Activated CD8-positive, alpha-beta T cell treated with anti-CD3 and anti-CD28 coated beads for 36 hours (primary cell): ENCODE measurements around the gene RYR2. TPM values are rescaled to one million over a fixed set of nuclear protein-coding genes. Genes with fewer than 3 reads are reported as not detected.

Experiments
- ATAC-seq: fragments of 200-7000 bp; cut with Tn5 transposase; one replicate; pipeline ENCODE4 v1.10.0; 2021; ENCODE audit warnings: mild to moderate bottlenecking, moderate library complexity
- CTCF ChIA-PET: fragments of 350-600 bp; sonication (Branson Sonifier 250); formaldehyde crosslinking; loops from one replicate; lab custom pipeline; 2021; ENCODE audit warnings: antibody characterized with exemption; lab: Charles Lee
- POLR2A ChIA-PET: fragments of 350-600 bp; sonication (Branson Sonifier 250); formaldehyde crosslinking; loops from one replicate; lab custom pipeline; 2021; ENCODE audit warnings: antibody characterized with exemption; lab: Charles Lee
- DNase-seq: peaks from one replicate; pipeline ENCODE4 v3.0.0-alpha.2; 2020
- H3K27ac Mint-ChIP-seq: one replicate; pipeline ENCODE4 v1.8.0; 2021; ENCODE audit warnings: mild to moderate bottlenecking, mixed read lengths
- H3K27me3 Mint-ChIP-seq: one replicate; pipeline ENCODE4 v1.8.0; 2021; ENCODE audit warnings: mixed read lengths
- H3K36me3 Mint-ChIP-seq: one replicate; pipeline ENCODE4 v1.8.0; 2021; ENCODE audit warnings: low read depth, mixed read lengths
- H3K4me1 Mint-ChIP-seq: one replicate; pipeline ENCODE4 v1.8.0; 2021; ENCODE audit warnings: low read depth, mixed read lengths
- H3K4me3 Mint-ChIP-seq: one replicate; pipeline ENCODE4 v1.8.0; 2021; ENCODE audit warnings: mild to moderate bottlenecking, moderate library complexity, mixed read lengths
- H3K9me3 Mint-ChIP-seq: one replicate; pipeline ENCODE4 v1.8.0; 2021; ENCODE audit warnings: mixed read lengths
- intact Hi-C: fragments of 100-400 bp; cut with micrococcal nuclease; formaldehyde crosslinking; loops from one replicate; pipeline ENCODE4 v1.10.0; 2022
- total RNA-seq, 2 experiments: library from RNA; stranded (reverse); gene quantifications; one replicate each; pipeline ENCODE4 v1.2.3, GENCODE V29; 2021
- TF ChIP-seq, protein P1 (sequence below): fragments of 200-600 bp; IDR thresholded peaks from one replicate; pipeline ENCODE4 v1.8.0; 2022; ENCODE audit warnings: antibody characterized with exemption, mild to moderate bottlenecking

Gene RYR2
- total RNA-seq, 2 experiments from 2014 or later: 0.02 TPM

DNA sequence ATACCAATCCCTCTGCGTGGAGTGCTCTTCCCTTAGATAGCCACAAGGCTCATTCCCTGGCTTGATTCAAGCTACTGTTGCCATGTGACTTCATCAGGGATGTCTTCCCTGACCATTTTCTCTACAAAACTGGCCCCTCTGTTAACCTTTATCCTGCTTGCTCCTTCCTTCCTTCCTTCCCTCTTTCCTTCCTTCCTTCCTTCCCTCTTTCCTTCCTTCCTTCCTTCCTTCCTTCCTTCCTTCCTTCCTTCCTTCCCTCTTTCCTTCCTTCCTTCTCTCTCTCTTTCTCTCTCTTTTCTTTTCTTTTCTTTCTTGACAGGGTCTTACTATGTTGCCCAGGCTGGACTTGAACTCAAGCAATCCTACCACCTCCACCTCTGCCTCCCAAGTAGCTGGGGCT lies 6.2 kb upstream of the RYR2 start:
- H3K27me3 Mint-ChIP-seq: peaks cover 13% of the 10 kb centered on the region
- DNase-seq (no peak), ATAC-seq (no peak)
- H3K4me3 Mint-ChIP-seq: no peak overlapping the region
- H3K36me3 Mint-ChIP-seq: no peaks in the 10 kb centered on the region
- ChIA-PET CTCF (no interaction called here), POLR2A (no interaction called here)
- no peaks in the 10 kb centered on the region for H3K9me3 Mint-ChIP-seq
- intact Hi-C loops: no loop called here
- TF ChIP-seq, protein P1, sequence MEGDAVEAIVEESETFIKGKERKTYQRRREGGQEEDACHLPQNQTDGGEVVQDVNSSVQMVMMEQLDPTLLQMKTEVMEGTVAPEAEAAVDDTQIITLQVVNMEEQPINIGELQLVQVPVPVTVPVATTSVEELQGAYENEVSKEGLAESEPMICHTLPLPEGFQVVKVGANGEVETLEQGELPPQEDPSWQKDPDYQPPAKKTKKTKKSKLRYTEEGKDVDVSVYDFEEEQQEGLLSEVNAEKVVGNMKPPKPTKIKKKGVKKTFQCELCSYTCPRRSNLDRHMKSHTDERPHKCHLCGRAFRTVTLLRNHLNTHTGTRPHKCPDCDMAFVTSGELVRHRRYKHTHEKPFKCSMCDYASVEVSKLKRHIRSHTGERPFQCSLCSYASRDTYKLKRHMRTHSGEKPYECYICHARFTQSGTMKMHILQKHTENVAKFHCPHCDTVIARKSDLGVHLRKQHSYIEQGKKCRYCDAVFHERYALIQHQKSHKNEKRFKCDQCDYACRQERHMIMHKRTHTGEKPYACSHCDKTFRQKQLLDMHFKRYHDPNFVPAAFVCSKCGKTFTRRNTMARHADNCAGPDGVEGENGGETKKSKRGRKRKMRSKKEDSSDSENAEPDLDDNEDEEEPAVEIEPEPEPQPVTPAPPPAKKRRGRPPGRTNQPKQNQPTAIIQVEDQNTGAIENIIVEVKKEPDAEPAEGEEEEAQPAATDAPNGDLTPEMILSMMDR: no peak
- H3K4me1 Mint-ChIP-seq: no peaks in the 10 kb centered on the region
- H3K27ac Mint-ChIP-seq: no peak overlapping the region

- Mint-ChIP-seq H3K27ac (no peak overlapping the region), H3K4me3 (no peak overlapping the region), H3K4me1 (peaks cover 6% of the 10 kb centered on the region), H3K9me3 (no peaks in the 10 kb centered on the region), H3K36me3 (peaks cover 2% of the 10 kb centered on the region), H3K27me3 (peaks cover 27% of the 10 kb centered on the region)
- ATAC-seq (no peak), DNase-seq (no peak)
- TF ChIP-seq, protein P1: no peak
- ChIA-PET CTCF (no interaction called here), POLR2A (no interaction called here)
- intact Hi-C loops: no loop called here
These were observed 3.8 kb upstream of the RYR2 start for GRCh38 chr1:237038211-237038610.

DNA sequence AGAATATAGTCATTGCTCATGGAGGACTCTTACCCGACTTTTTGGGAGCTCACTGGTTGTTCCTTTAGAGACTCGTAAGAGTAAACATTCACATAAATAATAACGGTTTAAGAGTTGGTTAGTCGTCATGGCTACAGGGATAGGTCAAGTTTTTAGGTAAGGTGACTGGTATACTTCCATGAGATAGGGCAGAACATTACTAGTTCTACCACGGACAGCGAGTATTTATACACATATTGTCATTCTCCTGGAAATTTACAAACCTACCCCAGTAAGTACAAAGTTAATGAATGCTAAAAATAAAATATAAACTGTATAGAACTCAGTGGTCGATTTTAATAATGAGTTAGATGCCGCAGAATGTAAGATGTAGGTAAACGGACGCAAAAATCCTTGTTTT lies 1.2 kb upstream of the RYR2 start:
- H3K4me3 Mint-ChIP-seq: no peak overlapping the region
- CTCF ChIA-PET: no interaction called here
- H3K27ac Mint-ChIP-seq: no peak overlapping the region
- intact Hi-C loops: no loop called here
- TF ChIP-seq, protein P1: no peak
- H3K4me1 Mint-ChIP-seq: peaks cover 7% of the 10 kb centered on the region
- no peak for ATAC-seq
- POLR2A ChIA-PET: no interaction called here
- H3K36me3 Mint-ChIP-seq: peaks cover 2% of the 10 kb centered on the region
- DNase-seq: no peak
- H3K9me3 Mint-ChIP-seq: no peaks in the 10 kb centered on the region
- H3K27me3 Mint-ChIP-seq: peaks cover 42% of the 10 kb centered on the region

DNA sequence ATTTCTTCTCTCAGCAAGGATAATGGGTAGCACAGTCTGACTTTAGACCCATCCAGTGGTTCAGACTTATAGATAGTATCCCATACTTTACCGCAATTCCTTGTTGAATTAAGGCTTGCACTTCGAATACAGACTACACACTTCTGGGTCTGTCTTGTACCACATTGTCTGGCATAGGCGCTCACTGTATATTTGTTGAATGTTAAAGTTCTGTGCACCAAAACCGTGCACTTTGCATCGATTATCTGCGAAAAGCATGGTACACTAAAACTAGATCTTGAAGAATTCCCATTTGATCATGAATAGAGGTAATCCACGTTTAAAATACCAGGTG lies 556 bp upstream of the RYR2 start:
- DNase-seq (no peak), ATAC-seq (no peak)
- intact Hi-C loops: no loop called here
- Mint-ChIP-seq H3K36me3 (peaks cover 2% of the 10 kb centered on the region), H3K27ac (no peak overlapping the region), H3K27me3 (peaks cover 47% of the 10 kb centered on the region), H3K4me3 (no peak overlapping the region), H3K9me3 (no peaks in the 10 kb centered on the region), H3K4me1 (peaks cover 7% of the 10 kb centered on the region)
- CTCF ChIA-PET: no interaction called here
- POLR2A ChIA-PET: no interaction called here
- TF ChIP-seq, protein P1: no peak

GRCh38 chr1:237042526-237042891 lies 525 bp downstream of the RYR2 start:
- ATAC-seq: no peak
- Mint-ChIP-seq H3K36me3 (peaks cover 2% of the 10 kb centered on the region), H3K27ac (no peak overlapping the region), H3K4me3 (no peak overlapping the region), H3K9me3 (no peaks in the 10 kb centered on the region), H3K27me3 (peaks cover 47% of the 10 kb centered on the region), H3K4me1 (peaks cover 7% of the 10 kb centered on the region)
- TF ChIP-seq, protein P1: no peak
- intact Hi-C loops: no loop called here
- CTCF ChIA-PET: no interaction called here
- DNase-seq: no peak
- POLR2A ChIA-PET: no interaction called here
